C4-2B (cell line): ENCODE data around the gene CCNY.

Experiments
- ZFX ChIP-seq: fragments of 450-650 bp; IDR thresholded peaks from 2 replicates; pipeline ENCODE4 v1.6.1; 2017
- TF ChIP-seq, protein P1 (sequence below): fragments of 450-650 bp; conservative IDR thresholded peaks from 2 replicates; pipeline ENCODE4 v1.5.1; 2017; ENCODE audit warnings: mild to moderate bottlenecking

DNA sequence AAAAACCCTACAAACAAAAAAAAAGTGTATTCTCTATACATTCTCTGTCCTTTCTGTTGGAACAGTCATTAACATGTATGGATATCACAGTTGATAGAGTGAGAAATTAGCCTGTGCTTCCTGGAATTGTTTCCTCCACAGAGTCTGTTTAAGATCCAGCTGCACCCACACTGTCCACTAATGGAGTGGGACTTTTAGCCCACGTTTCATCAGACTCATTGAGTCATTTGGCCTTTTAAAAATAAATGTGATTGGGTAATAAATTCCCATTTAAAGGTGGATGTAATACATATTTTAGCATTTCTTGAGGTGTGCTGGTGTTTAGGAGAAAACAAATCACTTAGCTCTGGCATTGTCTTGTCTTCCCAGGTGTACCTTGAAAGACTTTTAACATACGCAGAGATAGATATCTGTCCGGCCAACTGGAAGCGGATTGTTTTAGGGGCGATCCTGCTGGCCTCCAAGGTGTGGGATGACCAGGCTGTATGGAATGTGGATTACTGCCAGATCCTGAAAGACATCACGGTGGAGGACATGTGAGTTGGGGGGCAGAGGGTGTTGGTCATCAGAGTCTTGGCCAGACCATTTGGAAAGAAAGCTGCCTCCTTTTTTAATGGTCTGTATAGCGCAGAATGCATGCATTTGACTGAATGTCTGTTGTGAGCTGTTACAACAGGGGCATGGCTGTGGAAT is 216.5 kb downstream of the CCNY start:
- TF ChIP-seq, protein P1, sequence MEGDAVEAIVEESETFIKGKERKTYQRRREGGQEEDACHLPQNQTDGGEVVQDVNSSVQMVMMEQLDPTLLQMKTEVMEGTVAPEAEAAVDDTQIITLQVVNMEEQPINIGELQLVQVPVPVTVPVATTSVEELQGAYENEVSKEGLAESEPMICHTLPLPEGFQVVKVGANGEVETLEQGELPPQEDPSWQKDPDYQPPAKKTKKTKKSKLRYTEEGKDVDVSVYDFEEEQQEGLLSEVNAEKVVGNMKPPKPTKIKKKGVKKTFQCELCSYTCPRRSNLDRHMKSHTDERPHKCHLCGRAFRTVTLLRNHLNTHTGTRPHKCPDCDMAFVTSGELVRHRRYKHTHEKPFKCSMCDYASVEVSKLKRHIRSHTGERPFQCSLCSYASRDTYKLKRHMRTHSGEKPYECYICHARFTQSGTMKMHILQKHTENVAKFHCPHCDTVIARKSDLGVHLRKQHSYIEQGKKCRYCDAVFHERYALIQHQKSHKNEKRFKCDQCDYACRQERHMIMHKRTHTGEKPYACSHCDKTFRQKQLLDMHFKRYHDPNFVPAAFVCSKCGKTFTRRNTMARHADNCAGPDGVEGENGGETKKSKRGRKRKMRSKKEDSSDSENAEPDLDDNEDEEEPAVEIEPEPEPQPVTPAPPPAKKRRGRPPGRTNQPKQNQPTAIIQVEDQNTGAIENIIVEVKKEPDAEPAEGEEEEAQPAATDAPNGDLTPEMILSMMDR: no peak
- no peak for TF ChIP-seq ZFX
